Stimulated activated memory B cell treated with anti-CD40 and anti-IgM and Interleukin-4, amounts not matched to agents 10 μg/mL and 1 μg/mL and 100 μg/mL, for 72 hours (primary cell): ENCODE results near the gene PRRT1B.
A peak's percentile ranks its signal among the peaks of the same experiment; 100 is the strongest.

ENCODE experiments used
- ATAC-seq: fragments of 150-1000 bp; cut with Tn5 transposase; 2 replicates; pipeline ENCODE4 v1.10.0; 2021
- H3K27ac Mint-ChIP-seq: one replicate; pipeline ENCODE4 v1.8.0; 2022; ENCODE audit warnings: mild to moderate bottlenecking, mixed read lengths
- H3K27me3 Mint-ChIP-seq: one replicate; pipeline ENCODE4 v1.8.0; 2022; ENCODE audit warnings: mixed read lengths
- H3K36me3 Mint-ChIP-seq: one replicate; pipeline ENCODE4 v1.8.0; 2022; ENCODE audit warnings: mixed read lengths
- H3K4me1 Mint-ChIP-seq: one replicate; pipeline ENCODE4 v1.8.0; 2022; ENCODE audit warnings: mixed read lengths
- H3K4me3 Mint-ChIP-seq: one replicate; pipeline ENCODE4 v1.8.0; 2022; ENCODE audit warnings: mild to moderate bottlenecking, moderate library complexity, mixed read lengths
- H3K9me3 Mint-ChIP-seq: one replicate; pipeline ENCODE4 v1.8.0; 2022; ENCODE audit warnings: mixed read lengths

Gene PRRT1B

DNA sequence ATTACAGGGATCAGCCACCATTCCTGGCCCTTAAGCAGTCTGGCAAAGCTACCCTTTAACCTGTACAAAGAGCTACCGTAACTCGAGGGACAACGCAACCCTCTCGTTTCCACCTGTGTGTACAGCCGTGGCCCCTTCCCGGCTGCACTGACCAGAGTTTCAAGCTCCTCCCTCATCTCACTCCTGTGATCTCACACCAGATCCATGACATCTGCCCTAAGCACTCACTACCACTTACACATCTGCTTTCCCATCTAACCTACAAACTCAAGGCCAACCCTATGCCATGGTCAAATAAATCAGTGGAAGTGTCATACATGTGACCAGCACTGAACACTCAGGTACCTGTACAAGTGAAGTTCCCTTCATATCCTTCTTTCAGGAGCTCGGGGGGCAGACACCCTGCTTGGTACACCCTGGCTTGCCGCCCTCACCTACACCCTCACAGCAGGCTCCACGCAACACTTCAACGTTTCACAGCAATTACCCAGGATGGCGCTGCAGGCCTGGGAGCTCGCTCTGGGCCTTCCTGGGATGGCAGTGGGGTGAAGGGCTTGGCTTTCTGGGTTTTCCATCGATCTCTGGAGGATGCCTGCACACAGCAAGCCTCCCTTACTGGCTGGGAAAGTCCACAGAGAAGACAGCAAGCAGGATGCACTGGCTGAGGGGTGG, 61.7 kb downstream of the PRRT1B start:
- H3K4me1 Mint-ChIP-seq: peaks cover 45% of the 10 kb centered on the region
- ATAC-seq: no peak
- H3K27ac Mint-ChIP-seq: peak overlapping the region; percentile 69
- no peaks in the 10 kb centered on the region for H3K27me3 Mint-ChIP-seq
- peaks cover 88% of the 10 kb centered on the region for H3K36me3 Mint-ChIP-seq
- H3K4me3 Mint-ChIP-seq: no peak overlapping the region
- no peaks in the 10 kb centered on the region for H3K9me3 Mint-ChIP-seq

DNA sequence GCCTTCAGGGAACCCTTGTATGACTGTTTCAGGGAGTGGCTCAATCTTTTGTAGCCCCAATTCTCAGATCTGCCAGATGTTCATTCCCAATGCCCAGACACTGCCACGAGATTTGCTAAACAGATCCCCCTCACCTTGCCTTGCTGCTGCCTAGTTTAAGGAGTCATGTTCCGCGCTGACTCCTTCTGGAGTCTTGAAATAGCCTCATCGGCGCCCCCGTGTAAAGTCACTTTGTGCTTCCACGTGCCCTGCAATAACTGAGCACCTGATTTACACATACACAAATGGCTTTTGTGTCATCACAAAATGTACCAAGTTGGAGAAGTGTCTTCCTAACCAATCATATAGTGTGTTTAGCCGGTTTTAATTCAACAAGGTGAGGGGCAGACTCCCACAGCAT, 62.3 kb downstream of the PRRT1B start:
- H3K9me3 Mint-ChIP-seq: no peaks in the 10 kb centered on the region
- peaks cover 41% of the 10 kb centered on the region for H3K4me1 Mint-ChIP-seq
- H3K4me3 Mint-ChIP-seq: no peak overlapping the region
- ATAC-seq: no peak
- H3K27me3 Mint-ChIP-seq: no peaks in the 10 kb centered on the region
- H3K27ac Mint-ChIP-seq: peak overlapping the region; percentile 69
- peaks cover 88% of the 10 kb centered on the region for H3K36me3 Mint-ChIP-seq

DNA sequence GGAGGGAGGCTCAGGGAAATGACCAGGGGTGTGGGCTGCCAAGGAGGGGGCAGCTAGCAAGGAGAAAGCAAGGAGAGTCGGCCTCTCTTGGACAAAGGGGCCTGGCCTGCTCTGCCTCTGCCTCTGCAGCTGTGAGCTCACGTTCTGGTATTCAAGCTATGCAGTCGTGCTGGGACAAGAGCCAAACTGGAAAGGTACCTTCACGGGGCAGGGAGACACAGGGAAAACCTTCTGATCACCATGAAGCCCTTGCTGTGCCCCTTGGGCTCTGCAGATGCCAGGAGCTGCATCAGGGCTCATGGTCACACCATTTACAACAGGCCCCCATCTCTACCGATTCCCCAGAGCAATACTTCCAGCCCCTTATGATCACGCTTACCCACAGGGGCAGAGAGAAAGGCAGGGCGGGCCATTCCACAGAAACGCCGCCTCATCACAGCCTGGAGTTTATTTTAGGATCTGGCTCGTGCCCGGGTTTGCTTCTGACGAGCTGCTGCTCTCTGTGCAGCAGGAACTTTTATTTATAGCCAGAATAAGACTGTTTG, 63.2 kb downstream of the PRRT1B start:
- H3K4me1 Mint-ChIP-seq: peaks cover 41% of the 10 kb centered on the region
- no peaks in the 10 kb centered on the region for H3K27me3 Mint-ChIP-seq
- no peaks in the 10 kb centered on the region for H3K9me3 Mint-ChIP-seq
- peak overlapping the region; percentile 69 for H3K27ac Mint-ChIP-seq
- peaks cover 88% of the 10 kb centered on the region for H3K36me3 Mint-ChIP-seq
- peak overlapping the region; percentile 3 for H3K4me3 Mint-ChIP-seq
- ATAC-seq: no peak
